HEK293T (cell line): ENCODE results near the gene NFKBIA.

Experiments
- BHLHE40 ChIP-seq: fragments of 450-650 bp; IDR thresholded peaks from 2 replicates; pipeline ENCODE4 v1.6.1; 2016; ENCODE audit warnings: mild to moderate bottlenecking, moderate library complexity, borderline replicate concordance
- ELF4 ChIP-seq: fragments of 450-650 bp; IDR thresholded peaks from 2 replicates; pipeline ENCODE4 v1.6.1; 2017; ENCODE audit warnings: antibody characterized with exemption
- FOXA1 ChIP-seq: fragments of 450-650 bp; IDR thresholded peaks from 2 replicates; pipeline ENCODE4 v1.6.1; 2016; ENCODE audit warnings: mild to moderate bottlenecking
- FOXK2 ChIP-seq: fragments of 450-650 bp; IDR thresholded peaks from 2 replicates; pipeline ENCODE4 v1.6.1; 2016; ENCODE audit warnings: mild to moderate bottlenecking

DNA sequence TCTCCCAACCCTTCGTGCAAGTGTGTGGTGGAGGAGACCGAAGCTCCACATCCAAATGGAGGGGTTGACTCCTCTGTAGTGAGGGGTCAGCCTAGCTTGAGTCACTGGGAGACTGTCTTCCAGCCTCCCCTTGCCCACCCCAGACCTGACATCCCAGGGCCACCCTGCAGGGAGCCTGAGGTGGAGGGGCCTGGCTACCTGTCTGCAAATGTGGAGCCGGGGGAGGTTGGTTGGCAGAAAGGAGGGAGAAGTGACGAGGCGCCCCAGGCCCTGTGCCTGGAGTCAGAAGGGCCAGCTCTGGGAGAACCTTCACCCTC is 37.5 kb downstream of the NFKBIA start:
- TF ChIP-seq FOXK2 (no peak), ELF4 (no peak), BHLHE40 (no peak), FOXA1 (no peak)
